Measurements from ENCODE around the gene TIGD6. TPM values are rescaled to one million over a fixed set of nuclear protein-coding genes. Genes with fewer than 3 reads are reported as not detected.
"Not testable (repeated sequence)": the region's sequence is repeated elsewhere in the genome, so short reads cannot be mapped to it uniquely, and the experiment has no call there.

TIGD6 gene
- total and polyA plus RNA-seq, 12 donors = 5.4 to 10.5 (median 8.0) TPM

DNA sequence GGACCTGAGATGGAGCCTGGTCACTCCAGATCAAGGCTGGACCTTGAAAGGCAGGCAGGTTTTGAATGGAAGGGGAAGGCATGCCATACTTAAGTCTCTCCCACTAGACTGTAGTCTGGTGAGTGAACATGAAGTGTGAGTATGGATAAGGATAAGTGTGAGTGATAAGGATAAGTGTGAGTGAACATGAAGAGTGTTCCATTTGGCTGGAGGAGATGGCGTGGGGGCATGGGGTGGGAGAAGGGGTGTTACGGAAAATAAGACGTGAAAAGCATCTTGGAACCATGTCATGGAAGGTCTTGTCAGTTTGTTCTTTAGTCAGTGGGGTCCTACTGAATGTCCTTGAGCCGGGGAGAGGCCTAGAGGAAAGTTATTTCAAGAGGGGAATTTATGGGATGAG is 32.9 kb upstream of the TIGD6 start:
- H3K27ac ChIP-seq = no peak overlapping the region
- no peaks in the 10 kb centered on the region for H3K9me3 ChIP-seq (replicated peaks in 1 of 3)
- DNase-seq = no peak
- H3K27me3 ChIP-seq = no peaks in the 10 kb centered on the region
- peaks cover 0 to 91% of the 10 kb centered on the region in 2 donors for H3K36me3 ChIP-seq (replicated peaks in 1 of 2)
- 90 to 97% (median 92%) methylated on average over 4 of the region's 4 CpGs for WGBS, 4 donors
- no peak for TF ChIP-seq CTCF (IDR thresholded peaks at IDR 0.05)
- no peak for TF ChIP-seq POLR2A (IDR thresholded peaks at IDR 0.05)
- H3K4me1 ChIP-seq (replicated peaks in 1 of 2) = peaks cover 0 to 12% of the 10 kb centered on the region in 2 donors
- H3K4me3 ChIP-seq = no peak overlapping the region
- intact Hi-C loops (cut with DNase I) = no loop called here

- H3K36me3 ChIP-seq (replicated peaks in 1 of 2) = peaks cover 0 to 89% of the 10 kb centered on the region in 2 donors
- H3K4me3 ChIP-seq; H3K9me3 ChIP-seq (replicated peaks in 1 of 3); H3K27ac ChIP-seq; H3K4me1 ChIP-seq (replicated peaks in 1 of 2); DNase-seq; H3K27me3 ChIP-seq; intact Hi-C loops (cut with DNase I): not testable (repeated sequence)
- 43 to 76% (median 71%) methylated on average over 1 of the region's 1 CpG for WGBS, 4 donors
Measured at GRCh38 chr5:150028047-150028446, 27.6 kb upstream of the TIGD6 start.

- no peak overlapping the region for H3K4me3 ChIP-seq
- TF ChIP-seq CTCF (IDR thresholded peaks at IDR 0.05) = no peak
- TF ChIP-seq POLR2A (IDR thresholded peaks at IDR 0.05) = no peak
- peaks cover 0 to 77% of the 10 kb centered on the region in 2 donors for H3K36me3 ChIP-seq (replicated peaks in 1 of 2)
- DNase-seq = no peak
- peaks cover 10 to 16% of the 10 kb centered on the region in 2 donors for H3K4me1 ChIP-seq (replicated peaks in 1 of 2)
- H3K27me3 ChIP-seq = no peaks in the 10 kb centered on the region
- H3K9me3 ChIP-seq (replicated peaks in 1 of 3) = no peaks in the 10 kb centered on the region
- intact Hi-C loops (cut with DNase I) = no loop called here
- no peak overlapping the region for H3K27ac ChIP-seq
- 87 to 93% (median 91%) methylated on average over 4 of the region's 4 CpGs for WGBS, 4 donors
Measured at GRCh38 chr5:150026682-150027172, 26.3 kb upstream of the TIGD6 start.

DNA sequence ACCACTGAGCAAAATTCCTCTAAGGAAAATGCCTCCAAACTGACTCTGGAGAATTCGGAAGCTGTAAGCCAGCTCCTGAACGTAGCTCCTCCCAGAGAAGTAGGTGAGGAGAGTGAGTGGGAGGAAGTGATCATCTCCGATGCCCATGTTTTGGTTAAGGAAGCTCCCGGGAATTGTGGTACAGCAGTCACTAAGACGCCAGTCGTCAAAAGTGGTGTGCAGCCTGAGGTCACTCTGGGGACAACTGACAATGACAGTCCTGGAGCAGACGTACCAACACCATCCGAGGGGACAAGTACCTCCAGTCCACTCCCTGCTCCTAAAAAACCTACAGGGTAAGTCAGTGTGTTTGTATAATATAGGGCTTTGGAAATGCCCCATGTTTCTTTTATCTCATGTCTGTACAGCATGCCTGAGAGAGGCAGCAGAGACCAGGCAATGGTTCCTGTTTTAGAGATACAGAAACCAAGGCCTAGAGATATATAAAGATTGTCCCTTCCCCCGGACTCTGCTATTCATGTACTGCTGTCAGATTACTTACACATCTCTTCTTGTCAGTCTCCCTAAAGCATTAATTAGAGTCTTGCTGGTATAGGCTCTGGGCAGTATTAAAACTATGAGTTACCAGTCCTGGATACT is 24.0 kb upstream of the TIGD6 start:
- peaks cover 0 to 77% of the 10 kb centered on the region in 2 donors for H3K36me3 ChIP-seq (replicated peaks in 1 of 2)
- no peak overlapping the region for H3K27ac ChIP-seq
- no peaks in the 10 kb centered on the region for H3K27me3 ChIP-seq
- no peak for TF ChIP-seq POLR2A (IDR thresholded peaks at IDR 0.05)
- TF ChIP-seq CTCF (IDR thresholded peaks at IDR 0.05) = no peak
- no peaks in the 10 kb centered on the region for H3K9me3 ChIP-seq (replicated peaks in 1 of 3)
- no peak overlapping the region for H3K4me3 ChIP-seq
- no peak for DNase-seq
- WGBS, 4 donors = 59 to 78% (median 77%) methylated on average over 8 to 9 of the region's 9 CpGs
- intact Hi-C loops (cut with DNase I) = no loop called here
- H3K4me1 ChIP-seq (replicated peaks in 1 of 2) = peaks cover 17 to 27% of the 10 kb centered on the region in 2 donors

DNA sequence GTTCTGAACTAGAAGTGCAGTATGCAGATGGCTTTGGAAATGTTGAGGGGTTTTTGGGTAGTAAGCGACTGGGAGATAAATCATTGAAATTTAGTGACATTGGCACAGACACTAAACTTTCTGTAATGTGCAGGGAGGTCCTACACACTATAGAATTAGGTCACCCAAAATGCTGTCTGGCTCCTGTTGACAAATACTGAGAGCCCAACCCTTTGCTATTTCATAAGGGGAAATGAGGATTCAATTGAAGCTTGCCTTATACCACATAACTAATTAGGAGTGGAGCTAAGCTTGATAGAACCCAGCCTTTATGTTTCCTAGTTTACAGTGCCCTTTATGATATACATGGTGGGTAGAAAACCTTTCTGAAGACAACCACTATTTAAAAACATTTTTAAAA is 22.7 kb upstream of the TIGD6 start:
- intact Hi-C loops (cut with DNase I) = no loop called here
- DNase-seq = no peak
- Histone ChIP-seq H3K9me3 (replicated peaks in 1 of 3) (no peaks in the 10 kb centered on the region), H3K36me3 (replicated peaks in 1 of 2) (peaks cover 0 to 82% of the 10 kb centered on the region in 2 donors), H3K27me3 (no peaks in the 10 kb centered on the region), H3K4me1 (replicated peaks in 1 of 2) (peaks cover 17 to 30% of the 10 kb centered on the region in 2 donors), H3K4me3 (no peak overlapping the region), H3K27ac (peak overlapping the region in 3 of 5 donors; percentile 0 to 78 (median 75))
- no peak for TF ChIP-seq POLR2A (IDR thresholded peaks at IDR 0.05)
- no peak for TF ChIP-seq CTCF (IDR thresholded peaks at IDR 0.05)
- WGBS, 4 donors = 82 to 95% (median 87%) methylated on average over 1 of the region's 1 CpG
